DMS153 treated with DMSO at 0.1 percent for 48 hours (cell line): ENCODE results near the gene ADGRE2.
"Not testable (repeated sequence)": the region's sequence is repeated elsewhere in the genome, so short reads cannot be mapped to it uniquely, and the experiment has no call there.

Source experiments
- DNase-seq: peaks from one replicate; lab custom pipeline; 2025; ENCODE audit not compliant: unreplicated experiment; lab: John Stamatoyannopoulos, UW

ADGRE2 gene

DNA sequence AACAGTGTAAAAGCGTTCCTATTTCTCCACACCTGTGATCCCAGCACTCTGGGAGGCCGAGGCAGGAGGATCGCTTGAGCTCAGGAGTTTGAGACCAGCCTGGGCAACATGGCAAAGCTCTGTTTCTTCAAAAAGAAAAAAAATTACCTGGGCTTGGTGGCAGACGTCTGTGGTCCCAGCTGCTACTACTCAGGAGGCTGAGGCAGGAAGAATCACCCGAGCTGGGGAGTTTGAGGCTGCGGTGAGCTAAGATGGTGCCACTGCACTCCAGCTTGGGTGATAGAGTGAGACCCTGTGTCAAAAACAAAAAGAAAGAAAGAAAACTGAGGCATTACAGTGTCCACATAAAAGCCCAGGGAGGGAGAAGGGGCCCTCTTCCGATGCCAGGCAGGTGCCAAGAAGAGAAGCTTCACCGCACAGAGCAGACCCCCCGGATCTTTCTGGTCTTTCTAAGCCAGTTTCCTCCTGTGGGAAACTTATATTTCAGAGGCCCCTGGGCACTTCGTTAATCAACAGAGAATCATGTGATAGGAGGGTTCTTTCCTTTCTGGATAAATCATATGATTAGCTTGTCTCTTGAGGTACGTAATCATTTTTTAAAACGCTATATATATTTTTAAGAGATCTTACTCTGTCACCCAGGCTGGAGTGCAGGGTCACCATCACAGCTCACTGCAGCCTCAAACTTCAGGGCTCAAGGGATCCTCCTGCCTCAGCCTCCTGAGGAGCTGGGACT lies at the start of gene ADGRE2:
TSS of gene ADGRE2 (minus strand) at position 451 of the 736 bp plus-strand sequence. CDS start 1,804 bp downstream, outside the sequence.
- not testable (repeated sequence) for DNase-seq

- DNase-seq = no peak
These were observed 47.6 kb upstream of the ADGRE2 start for GRCh38 chr19:14826006-14826405.

GRCh38 chr19:14821937-14822336 lies 43.6 kb upstream of the ADGRE2 start:
- no peak for DNase-seq

- DNase-seq = no peak
These were observed 40.2 kb upstream of the ADGRE2 start for GRCh38 chr19:14818588-14818987.

DNA sequence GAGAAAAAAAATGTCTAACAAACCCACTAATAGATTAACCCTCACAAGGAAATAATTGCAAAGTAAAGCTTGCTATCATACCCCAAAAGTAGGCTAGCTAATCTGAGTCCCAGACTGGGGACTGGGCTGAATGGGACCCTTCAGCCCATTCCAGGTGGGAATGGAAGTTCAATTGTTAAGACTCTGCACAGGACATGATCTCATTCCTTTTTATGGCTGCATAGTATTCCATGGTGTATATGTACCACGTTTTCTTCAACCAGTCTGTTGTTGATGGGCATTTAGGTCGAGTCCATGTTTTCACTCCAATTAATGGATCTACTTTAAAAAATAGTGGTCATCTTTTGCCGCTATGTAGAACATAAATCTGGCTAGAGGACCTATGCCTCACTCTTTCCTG lies 38.7 kb upstream of the ADGRE2 start:
- DNase-seq = no peak

GRCh38 chr19:14814982-14815652 lies 36.8 kb upstream of the ADGRE2 start:
- no peak for DNase-seq

DNA sequence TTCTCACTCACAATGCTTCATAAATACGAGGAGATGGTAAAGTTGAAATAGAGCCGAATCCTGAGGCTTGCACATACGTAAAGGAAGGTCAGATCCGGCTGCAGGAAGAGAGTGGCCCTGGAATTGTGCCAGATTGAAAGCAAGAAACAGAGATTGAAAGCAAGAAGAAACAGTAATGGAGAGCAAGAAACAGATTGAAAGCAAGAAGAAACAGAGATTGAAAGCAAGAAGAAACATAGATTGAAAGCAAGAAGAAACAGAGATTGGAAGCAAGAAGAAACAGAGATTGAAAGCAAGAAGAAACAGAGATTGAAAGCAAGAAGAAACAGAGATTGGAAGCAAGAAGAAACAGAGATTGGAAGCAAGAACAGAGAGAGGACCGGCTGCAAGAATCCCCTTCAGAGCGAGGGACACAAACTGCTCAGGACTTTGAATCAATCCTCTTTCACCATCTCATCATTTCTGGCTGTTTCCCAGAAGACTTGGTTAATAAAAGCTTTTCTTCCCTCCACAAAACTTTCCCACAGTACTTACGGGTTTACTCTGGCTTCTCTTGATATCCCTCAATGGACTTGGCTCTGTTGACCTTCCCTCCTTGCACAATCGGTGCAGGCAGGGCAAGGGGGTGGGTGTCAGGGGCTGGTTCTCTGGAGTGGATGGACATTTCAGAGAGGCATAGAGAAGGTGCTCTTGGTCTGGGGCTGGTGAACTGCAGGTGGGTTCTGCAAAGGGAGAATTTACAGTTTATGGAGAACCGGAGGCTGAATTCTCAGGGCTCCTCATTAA lies 31.1 kb upstream of the ADGRE2 start:
- DNase-seq = no peak

- DNase-seq = no peak
These were observed 26.4 kb upstream of the ADGRE2 start for GRCh38 chr19:14804765-14805164.

- no peak for DNase-seq
These were observed 20.4 kb upstream of the ADGRE2 start for GRCh38 chr19:14798760-14799159.

GRCh38 chr19:14796021-14796420 lies 17.7 kb upstream of the ADGRE2 start:
- DNase-seq = no peak

GRCh38 chr19:14795078-14795721 lies 16.8 kb upstream of the ADGRE2 start:
- no peak for DNase-seq

- not testable (repeated sequence) for DNase-seq
These were observed 13.9 kb upstream of the ADGRE2 start for GRCh38 chr19:14792250-14792649.

DNA sequence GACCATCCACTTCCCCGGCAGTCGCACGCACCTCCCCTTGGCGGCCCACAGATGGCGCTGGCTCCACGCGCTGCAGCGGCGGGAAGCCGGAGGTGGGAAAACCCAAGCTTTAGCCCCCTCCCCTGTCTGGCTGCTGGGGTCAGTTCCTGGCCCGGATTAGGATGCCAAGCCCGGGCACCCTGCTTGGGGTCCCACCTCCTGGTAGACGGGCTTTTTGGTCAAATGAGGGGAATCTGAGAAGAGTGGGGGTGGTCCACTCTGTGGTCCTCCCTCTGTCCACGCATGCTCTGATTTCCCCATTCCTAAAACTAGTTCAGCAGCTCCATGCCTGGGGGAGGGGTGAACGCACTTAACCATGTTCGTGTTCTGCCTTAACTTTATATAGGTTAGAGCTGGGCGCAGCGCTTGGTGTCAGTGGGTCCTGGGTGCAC lies 8.1 kb upstream of the ADGRE2 start:
- DNase-seq = no peak

- not testable (repeated sequence) for DNase-seq
These were observed 6.9 kb upstream of the ADGRE2 start for GRCh38 chr19:14785102-14785793.

DNA sequence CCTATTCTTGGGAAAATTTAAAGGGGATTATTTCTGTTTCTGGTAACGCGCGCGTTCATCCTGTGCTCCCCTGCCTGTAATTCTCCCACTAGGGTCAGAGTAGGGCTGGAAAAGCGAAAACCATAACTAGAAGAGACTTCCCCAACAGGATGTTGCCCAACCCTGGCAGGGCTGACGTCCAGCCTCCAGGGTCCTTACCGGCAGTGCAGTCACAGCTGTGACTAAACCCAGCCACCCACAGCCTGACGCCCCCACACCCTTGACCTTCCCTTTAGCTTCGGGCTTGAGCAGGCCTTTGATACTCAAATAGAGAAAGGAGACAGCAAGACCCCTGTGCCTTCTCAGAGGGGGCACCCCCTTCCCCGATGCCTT lies 6.4 kb upstream of the ADGRE2 start:
- not testable (repeated sequence) for DNase-seq

- not testable (repeated sequence) for DNase-seq
These were observed 5.1 kb upstream of the ADGRE2 start for GRCh38 chr19:14783410-14783998.

DNA sequence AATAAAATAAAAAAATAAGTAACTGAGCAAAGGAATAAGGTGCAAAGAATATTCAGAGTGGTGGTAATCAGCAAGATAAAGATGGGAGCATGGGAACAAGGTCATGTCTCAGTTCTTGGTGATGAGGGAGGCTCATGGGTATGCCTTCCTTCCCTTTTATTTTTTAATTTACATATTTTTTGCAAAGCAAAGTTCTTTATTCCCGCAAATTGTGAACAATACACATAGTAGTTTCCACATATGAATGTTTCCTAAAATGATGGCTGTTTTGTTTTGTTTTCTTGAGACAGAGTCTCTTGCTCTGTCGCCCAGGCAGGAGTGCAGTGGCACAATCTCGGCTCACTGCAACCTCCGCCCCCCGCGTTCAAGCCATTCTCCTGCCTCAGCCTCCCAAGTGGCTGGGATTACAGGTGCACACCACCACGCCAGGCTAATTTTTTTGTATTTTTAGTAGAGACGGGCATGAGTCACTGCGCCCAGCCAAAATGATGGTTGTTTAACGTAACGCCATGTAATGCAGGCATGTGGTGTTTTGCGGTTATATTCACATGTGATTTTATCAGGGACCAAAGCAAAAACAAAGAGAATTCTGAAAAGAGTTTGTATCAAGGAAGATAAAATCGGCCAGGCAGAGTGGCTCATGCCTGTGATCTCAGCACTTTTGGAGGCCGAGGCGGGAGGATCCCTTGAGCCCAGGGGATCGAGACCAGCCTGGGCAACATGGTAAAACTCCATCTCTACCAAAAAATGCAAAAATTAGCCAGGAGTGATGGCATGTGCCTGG lies 4.5 kb upstream of the ADGRE2 start:
- no peak for DNase-seq

GRCh38 chr19:14781713-14782536 lies 3.6 kb upstream of the ADGRE2 start:
- not testable (repeated sequence) for DNase-seq
